Measurements from ENCODE around the gene ZNF638.
"Not testable (repeated sequence)": the region's sequence is repeated elsewhere in the genome, so short reads cannot be mapped to it uniquely, and the experiment has no call there.

GRCh38 chr2:71445142-71445541, 113.6 kb downstream of the ZNF638 start:
- not testable (repeated sequence) for TF ChIP-seq CTCF, POLR2A (IDR thresholded peaks at IDR 0.05)
